ENCODE measurements around the gene WDR62. TPM values are rescaled to one million over a fixed set of nuclear protein-coding genes. Genes with fewer than 3 reads are reported as not detected.

Gene WDR62
- total and polyA plus RNA-seq, 4 experiments from 2014 or later = 0.08 to 1.7 (median 1.3) TPM; not detected in 1

DNA sequence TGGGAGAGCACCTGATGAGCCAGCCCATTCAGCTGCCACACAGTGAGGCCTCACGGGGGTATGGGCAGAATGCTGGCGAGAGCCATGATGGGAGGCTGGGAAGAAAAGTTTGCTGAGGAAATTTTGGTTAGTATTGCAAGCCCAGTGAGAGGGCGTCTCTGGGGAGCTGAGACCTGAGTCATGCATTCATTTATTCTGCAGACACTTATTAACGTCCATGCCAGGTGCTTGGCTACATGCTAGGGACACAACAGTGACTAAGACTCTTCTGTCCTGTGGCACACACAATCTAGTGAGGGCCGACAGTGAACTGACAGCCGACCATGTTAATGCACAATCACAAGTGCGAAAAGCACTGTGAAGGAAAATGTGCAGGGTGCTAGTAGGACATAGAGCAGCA is 27.2 kb downstream of the WDR62 start:
- H3K27ac ChIP-seq (ENCODE audit: low read depth, low read length) = no peak overlapping the region
- peaks cover 1 to 6% of the 10 kb centered on the region in 2 donors for H3K36me3 Mint-ChIP-seq
- H3K4me1 ChIP-seq (ENCODE audit: insufficient read depth, low read length) = no peaks in the 10 kb centered on the region
- no peaks in the 10 kb centered on the region for H3K9me3 Mint-ChIP-seq
- intact Hi-C loops (cut with micrococcal nuclease) = no loop called here
- CTCF ChIA-PET (ENCODE audit: partially characterized antibody) = no interaction called here
- H3K27me3 Mint-ChIP-seq = no peaks in the 10 kb centered on the region
- H3K36me3 ChIP-seq (ENCODE audit: insufficient read depth, low read length) = peaks cover 3% of the 10 kb centered on the region
- no peak overlapping the region for H3K4me3 Mint-ChIP-seq
- H3K4me1 Mint-ChIP-seq = no peaks in the 10 kb centered on the region
- no peak for DNase-seq
- H3K27ac Mint-ChIP-seq = peak overlapping the region in 1 of 7 donors; percentile 42
- no peaks in the 10 kb centered on the region for H3K9me3 ChIP-seq (ENCODE audit: control insufficient read depth in 1 of 2, low read length in 2 of 2)
- no peak overlapping the region for H3K4me3 ChIP-seq (ENCODE audit: low read length in 2 of 2)
- POLR2A ChIA-PET (ENCODE audit: partially characterized antibody) = no interaction called here
- no peaks in the 10 kb centered on the region for H3K27me3 ChIP-seq (ENCODE audit: insufficient read depth, low read length)

- no peak for DNase-seq
- POLR2A ChIA-PET (ENCODE audit: partially characterized antibody) = no interaction called here
- Histone ChIP-seq H3K4me3 (ENCODE audit: low read length in 2 of 2) (no peak overlapping the region), H3K36me3 (ENCODE audit: insufficient read depth, low read length) (peaks cover 3% of the 10 kb centered on the region), H3K9me3 (ENCODE audit: control insufficient read depth in 1 of 2, low read length in 2 of 2) (no peaks in the 10 kb centered on the region), H3K27ac (ENCODE audit: low read depth, low read length) (no peak overlapping the region), H3K4me1 (ENCODE audit: insufficient read depth, low read length) (no peaks in the 10 kb centered on the region), H3K27me3 (ENCODE audit: insufficient read depth, low read length) (no peaks in the 10 kb centered on the region)
- no peaks in the 10 kb centered on the region for H3K4me1 Mint-ChIP-seq
- intact Hi-C loops (cut with micrococcal nuclease) = no loop called here
- peaks cover 1 to 6% of the 10 kb centered on the region in 2 donors for H3K36me3 Mint-ChIP-seq
- H3K27ac Mint-ChIP-seq = no peak overlapping the region
- H3K4me3 Mint-ChIP-seq = no peak overlapping the region
- H3K9me3 Mint-ChIP-seq = no peaks in the 10 kb centered on the region
- H3K27me3 Mint-ChIP-seq = no peaks in the 10 kb centered on the region
- CTCF ChIA-PET (ENCODE audit: partially characterized antibody) = interaction anchor here (1.1 kb wide), 1 partner anchor 89 kb away, joined by 3 read pairs; no protein-coding TSS in a partner anchor
Measured at GRCh38 chr19:36082916-36083315, 28.2 kb downstream of the WDR62 start.

GRCh38 chr19:36084231-36085009 is 29.7 kb downstream of the WDR62 start:
- CTCF ChIA-PET (ENCODE audit: partially characterized antibody) = interaction anchor here (1.1 kb wide), 1 partner anchor 88 kb away, joined by 3 read pairs; no protein-coding TSS in a partner anchor
- Histone ChIP-seq H3K4me1 (ENCODE audit: insufficient read depth, low read length) (no peaks in the 10 kb centered on the region), H3K27me3 (ENCODE audit: insufficient read depth, low read length) (no peaks in the 10 kb centered on the region), H3K4me3 (ENCODE audit: low read length in 2 of 2) (no peak overlapping the region), H3K36me3 (ENCODE audit: insufficient read depth, low read length) (peaks cover 1% of the 10 kb centered on the region), H3K27ac (ENCODE audit: low read depth, low read length) (no peak overlapping the region), H3K9me3 (ENCODE audit: control insufficient read depth in 1 of 2, low read length in 2 of 2) (no peaks in the 10 kb centered on the region)
- Mint-ChIP-seq H3K27me3 (no peaks in the 10 kb centered on the region), H3K9me3 (no peaks in the 10 kb centered on the region), H3K36me3 (peaks cover 1 to 6% of the 10 kb centered on the region in 2 donors), H3K27ac (peak overlapping the region in 1 of 7 donors; percentile 32), H3K4me1 (no peaks in the 10 kb centered on the region), H3K4me3 (no peak overlapping the region)
- no peak for DNase-seq
- POLR2A ChIA-PET (ENCODE audit: partially characterized antibody) = no interaction called here
- intact Hi-C loops (cut with micrococcal nuclease) = no loop called here

GRCh38 chr19:36086326-36086725 is 31.6 kb downstream of the WDR62 start:
- no peaks in the 10 kb centered on the region for H3K4me1 Mint-ChIP-seq
- H3K27ac ChIP-seq (ENCODE audit: low read depth, low read length) = no peak overlapping the region
- DNase-seq = no peak
- intact Hi-C loops (cut with micrococcal nuclease) = no loop called here
- H3K9me3 ChIP-seq (ENCODE audit: control insufficient read depth in 1 of 2, low read length in 2 of 2) = no peaks in the 10 kb centered on the region
- no peaks in the 10 kb centered on the region for H3K4me1 ChIP-seq (ENCODE audit: insufficient read depth, low read length)
- no peaks in the 10 kb centered on the region for H3K36me3 ChIP-seq (ENCODE audit: insufficient read depth, low read length)
- no peak overlapping the region for H3K4me3 ChIP-seq (ENCODE audit: low read length in 2 of 2)
- ChIA-PET CTCF (ENCODE audit: partially characterized antibody) (no interaction called here), POLR2A (ENCODE audit: partially characterized antibody) (no interaction called here)
- H3K36me3 Mint-ChIP-seq = peaks cover 1 to 6% of the 10 kb centered on the region in 2 donors
- no peaks in the 10 kb centered on the region for H3K9me3 Mint-ChIP-seq
- H3K27ac Mint-ChIP-seq = peak overlapping the region in 1 of 7 donors; percentile 64
- no peaks in the 10 kb centered on the region for H3K27me3 ChIP-seq (ENCODE audit: insufficient read depth, low read length)
- no peaks in the 10 kb centered on the region for H3K27me3 Mint-ChIP-seq
- no peak overlapping the region for H3K4me3 Mint-ChIP-seq

GRCh38 chr19:36089847-36090246 is 35.1 kb downstream of the WDR62 start:
- peaks cover 0 to 14% (median 5%) of the 10 kb centered on the region in 4 donors for H3K4me1 Mint-ChIP-seq
- H3K9me3 ChIP-seq (ENCODE audit: control insufficient read depth in 1 of 2, low read length in 2 of 2) = no peaks in the 10 kb centered on the region
- intact Hi-C loops (cut with micrococcal nuclease) = no loop called here
- peaks cover 3% of the 10 kb centered on the region for H3K4me1 ChIP-seq (ENCODE audit: insufficient read depth, low read length)
- H3K9me3 Mint-ChIP-seq = no peaks in the 10 kb centered on the region
- no peak overlapping the region for H3K27ac ChIP-seq (ENCODE audit: low read depth, low read length)
- POLR2A ChIA-PET (ENCODE audit: partially characterized antibody) = no interaction called here
- no peaks in the 10 kb centered on the region for H3K36me3 Mint-ChIP-seq
- H3K4me3 ChIP-seq (ENCODE audit: low read length in 2 of 2) = no peak overlapping the region
- H3K36me3 ChIP-seq (ENCODE audit: insufficient read depth, low read length) = no peaks in the 10 kb centered on the region
- CTCF ChIA-PET (ENCODE audit: partially characterized antibody) = no interaction called here
- no peak overlapping the region for H3K4me3 Mint-ChIP-seq
- H3K27ac Mint-ChIP-seq = peak overlapping the region in 1 of 7 donors; percentile 45
- no peaks in the 10 kb centered on the region for H3K27me3 Mint-ChIP-seq
- no peak for DNase-seq
- H3K27me3 ChIP-seq (ENCODE audit: insufficient read depth, low read length) = no peaks in the 10 kb centered on the region

DNA sequence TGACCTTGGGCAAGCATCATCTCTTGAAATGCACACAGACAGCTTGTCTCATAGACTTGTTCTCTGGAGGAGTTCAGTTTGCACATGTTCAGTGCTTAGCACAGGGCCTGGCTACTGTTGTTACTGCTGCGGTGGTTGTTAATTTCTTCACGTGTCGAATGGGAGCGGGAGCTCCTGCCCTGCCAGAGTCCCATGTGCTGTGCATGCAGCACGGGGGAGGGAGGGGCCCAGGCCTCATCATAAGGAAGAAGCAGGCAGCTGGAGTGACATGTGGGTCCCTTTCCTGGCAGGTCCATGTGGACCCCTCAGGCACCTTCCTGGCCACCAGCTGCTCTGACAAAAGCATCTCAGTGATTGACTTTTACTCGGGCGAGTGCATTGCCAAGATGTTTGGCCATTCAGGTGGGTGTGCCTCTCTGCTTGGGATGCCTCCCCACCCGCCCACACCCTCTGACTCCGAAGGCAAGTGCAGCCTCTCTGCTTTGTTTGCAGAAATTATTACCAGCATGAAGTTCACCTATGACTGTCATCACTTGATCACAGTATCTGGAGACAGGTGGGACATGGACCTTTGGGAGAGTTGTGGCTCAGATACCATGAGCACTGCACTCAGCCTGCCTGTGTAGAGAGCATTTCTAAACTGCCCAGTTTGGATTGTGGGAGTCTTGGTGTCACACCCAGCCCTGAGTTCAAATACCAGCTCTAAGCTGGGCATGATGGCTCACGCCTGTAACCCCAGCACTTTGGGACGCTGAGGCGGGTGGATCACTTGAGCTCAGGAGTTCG is 36.4 kb downstream of the WDR62 start:
- H3K27ac ChIP-seq (ENCODE audit: low read depth, low read length) = no peak overlapping the region
- H3K27me3 ChIP-seq (ENCODE audit: insufficient read depth, low read length) = no peaks in the 10 kb centered on the region
- POLR2A ChIA-PET (ENCODE audit: partially characterized antibody) = no interaction called here
- CTCF ChIA-PET (ENCODE audit: partially characterized antibody) = no interaction called here
- H3K27me3 Mint-ChIP-seq = no peaks in the 10 kb centered on the region
- H3K36me3 Mint-ChIP-seq = no peaks in the 10 kb centered on the region
- no peak overlapping the region for H3K27ac Mint-ChIP-seq
- no peak overlapping the region for H3K4me3 ChIP-seq (ENCODE audit: low read length in 2 of 2)
- peaks cover 0 to 14% (median 5%) of the 10 kb centered on the region in 4 donors for H3K4me1 Mint-ChIP-seq
- no peaks in the 10 kb centered on the region for H3K9me3 Mint-ChIP-seq
- H3K4me1 ChIP-seq (ENCODE audit: insufficient read depth, low read length) = peaks cover 3% of the 10 kb centered on the region
- no peaks in the 10 kb centered on the region for H3K9me3 ChIP-seq (ENCODE audit: control insufficient read depth in 1 of 2, low read length in 2 of 2)
- intact Hi-C loops (cut with micrococcal nuclease) = no loop called here
- DNase-seq = no peak
- H3K4me3 Mint-ChIP-seq = no peak overlapping the region
- H3K36me3 ChIP-seq (ENCODE audit: insufficient read depth, low read length) = no peaks in the 10 kb centered on the region

DNA sequence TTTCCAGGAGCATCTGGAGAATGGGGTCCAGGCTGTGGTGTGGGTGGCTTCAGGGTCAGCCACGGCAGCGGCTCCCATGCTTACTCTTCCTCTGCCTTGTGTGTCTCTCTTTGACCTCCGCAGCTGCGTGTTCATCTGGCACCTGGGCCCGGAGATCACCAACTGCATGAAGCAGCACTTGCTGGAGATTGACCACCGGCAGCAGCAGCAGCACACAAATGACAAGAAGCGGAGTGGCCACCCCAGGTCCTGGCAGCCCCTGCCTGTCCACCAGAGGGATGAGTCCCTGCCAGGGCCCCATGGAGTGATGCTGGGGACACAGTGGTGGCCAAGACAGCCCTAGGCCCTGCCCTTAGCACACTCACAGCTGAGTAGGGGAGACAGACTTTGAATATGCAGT is 37.9 kb downstream of the WDR62 start:
- no peaks in the 10 kb centered on the region for H3K9me3 ChIP-seq (ENCODE audit: control insufficient read depth in 1 of 2, low read length in 2 of 2)
- H3K36me3 ChIP-seq (ENCODE audit: insufficient read depth, low read length) = no peaks in the 10 kb centered on the region
- Mint-ChIP-seq H3K27me3 (no peaks in the 10 kb centered on the region), H3K4me3 (no peak overlapping the region), H3K4me1 (peaks cover 0 to 14% (median 5%) of the 10 kb centered on the region in 4 donors), H3K27ac (no peak overlapping the region), H3K36me3 (no peaks in the 10 kb centered on the region), H3K9me3 (no peaks in the 10 kb centered on the region)
- ChIA-PET POLR2A (ENCODE audit: partially characterized antibody) (no interaction called here), CTCF (ENCODE audit: partially characterized antibody) (no interaction called here)
- DNase-seq = no peak
- no peak overlapping the region for H3K4me3 ChIP-seq (ENCODE audit: low read length in 2 of 2)
- no peaks in the 10 kb centered on the region for H3K27me3 ChIP-seq (ENCODE audit: insufficient read depth, low read length)
- intact Hi-C loops (cut with micrococcal nuclease) = no loop called here
- H3K27ac ChIP-seq (ENCODE audit: low read depth, low read length) = no peak overlapping the region
- H3K4me1 ChIP-seq (ENCODE audit: insufficient read depth, low read length) = peaks cover 3% of the 10 kb centered on the region

Measured in CD4-positive, alpha-beta memory T cell (primary cell).